ENCODE measurements around the gene IGHMBP2. TPM values are rescaled to one million over a fixed set of nuclear protein-coding genes. Genes with fewer than 3 reads are reported as not detected.

Gene IGHMBP2
- total RNA-seq, 1 donor from 2014 or later = 13.8 TPM

- ATAC-seq = peak; percentile 53
- intact Hi-C loops (cut with DNase I) = no loop called here
- peak; percentile 78 for DNase-seq (ENCODE audit: missing footprints)
Observed at GRCh38 chr11:68954836-68955606, 51.3 kb downstream of the IGHMBP2 start.

DNA sequence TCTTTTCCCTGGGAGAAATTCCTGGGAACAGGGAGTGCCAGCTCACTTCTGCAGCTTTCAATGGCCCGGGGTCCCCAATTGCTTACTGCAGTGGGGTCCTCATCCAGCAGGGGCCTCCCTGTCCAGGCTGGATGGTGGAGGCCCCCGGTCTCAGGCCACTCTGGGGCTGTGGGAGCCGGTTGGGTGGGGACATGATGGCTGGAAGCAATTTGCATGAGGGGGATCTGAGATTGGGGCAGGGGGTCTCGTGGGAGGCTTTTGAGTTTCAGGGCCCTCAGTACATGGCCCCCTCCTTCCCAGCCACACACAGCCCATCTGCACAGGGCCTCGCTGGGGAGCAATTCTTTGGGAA is 51.9 kb downstream of the IGHMBP2 start:
- ATAC-seq (no peak), DNase-seq (ENCODE audit: missing footprints) (peak; percentile 51)
- intact Hi-C loops (cut with DNase I) = no loop called here

GRCh38 chr11:68956142-68956541 is 52.5 kb downstream of the IGHMBP2 start:
- ATAC-seq (no peak), DNase-seq (ENCODE audit: missing footprints) (peak; percentile 40)
- intact Hi-C loops (cut with DNase I) = no loop called here

DNA sequence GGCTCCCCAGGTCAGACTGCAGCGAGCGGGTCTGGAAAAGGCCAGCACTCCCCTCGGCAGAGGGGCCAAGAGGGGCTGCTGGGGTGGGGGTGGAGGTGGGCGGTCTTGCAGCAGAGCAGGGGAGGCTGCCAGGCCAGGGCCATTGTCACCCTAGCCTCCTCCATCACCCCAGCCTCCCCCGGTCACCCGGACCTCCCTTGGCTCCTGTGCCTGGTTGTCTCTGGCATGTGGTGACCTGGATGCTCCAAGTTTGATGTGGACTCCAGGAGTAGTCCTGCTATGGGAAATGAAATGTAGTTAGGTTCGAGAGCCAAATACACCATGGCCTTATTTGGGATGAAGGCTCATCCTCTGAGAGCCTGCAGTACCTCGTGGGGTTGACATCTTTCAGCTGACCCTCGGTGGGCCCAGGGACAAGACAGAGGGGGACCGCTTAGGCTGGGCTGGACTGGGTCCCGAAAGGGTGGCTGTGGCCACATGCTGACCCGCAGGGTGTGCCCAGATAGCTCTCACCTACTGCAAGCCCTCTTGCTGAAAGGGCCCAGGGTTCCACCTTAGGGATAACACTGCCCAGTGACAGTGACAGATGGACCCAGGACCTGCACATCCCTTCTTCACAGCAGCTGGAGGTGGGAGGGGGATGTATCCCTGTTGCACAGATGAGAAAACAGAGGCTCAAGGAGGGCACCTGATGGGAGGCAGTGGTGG is 53.0 kb downstream of the IGHMBP2 start:
- intact Hi-C loops (cut with DNase I) = no loop called here
- no peak for ATAC-seq
- DNase-seq (ENCODE audit: missing footprints) = peak; percentile 37

- no peak for DNase-seq (ENCODE audit: missing footprints)
- ATAC-seq = no peak
- intact Hi-C loops (cut with DNase I) = no loop called here
Observed at GRCh38 chr11:68958211-68958610, 54.5 kb downstream of the IGHMBP2 start.

GRCh38 chr11:68959465-68960293 is 56.0 kb downstream of the IGHMBP2 start:
- DNase-seq (ENCODE audit: missing footprints) (no peak), ATAC-seq (no peak)
- intact Hi-C loops (cut with DNase I) = no loop called here

DNA sequence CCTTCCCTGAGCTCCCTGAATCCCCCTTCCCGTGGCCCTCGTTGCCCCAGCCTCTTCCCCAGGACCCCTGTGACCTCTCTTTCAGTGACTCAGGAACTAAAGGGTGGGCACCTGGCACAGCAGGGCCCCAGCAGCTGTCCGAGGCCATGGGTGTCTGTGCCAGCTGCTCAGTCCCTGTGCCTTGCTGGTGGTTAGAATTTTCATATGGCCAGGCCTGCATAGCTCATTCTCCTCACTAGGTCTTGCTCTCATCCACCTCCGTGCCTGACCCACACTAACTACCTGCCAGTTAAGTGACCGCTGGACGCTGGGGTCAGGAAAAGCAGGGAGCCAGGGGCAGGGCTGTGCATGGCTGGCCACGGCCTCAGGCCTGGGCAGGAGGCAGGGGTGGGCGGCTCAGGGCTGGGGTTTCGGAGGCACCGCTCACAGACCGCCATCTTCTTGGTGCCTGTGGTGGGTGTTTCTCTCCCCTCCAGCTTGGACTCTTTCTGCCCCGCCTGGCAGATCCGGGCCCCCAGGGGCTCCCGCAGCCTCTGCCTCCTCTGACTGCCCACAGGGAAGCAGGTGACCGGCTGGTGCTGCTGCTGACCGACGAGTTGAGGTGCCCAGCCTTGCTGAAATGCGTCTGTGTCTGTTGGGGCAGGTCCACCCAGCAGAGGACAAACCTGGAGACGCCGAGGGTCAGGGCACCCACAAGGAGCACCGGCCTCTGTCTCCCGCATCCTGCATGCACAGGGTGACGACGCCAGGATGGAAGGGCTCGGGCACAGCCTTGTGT is 56.8 kb downstream of the IGHMBP2 start:
- intact Hi-C loops (cut with DNase I) = no loop called here
- DNase-seq (ENCODE audit: missing footprints) (no peak), ATAC-seq (no peak)

DNA sequence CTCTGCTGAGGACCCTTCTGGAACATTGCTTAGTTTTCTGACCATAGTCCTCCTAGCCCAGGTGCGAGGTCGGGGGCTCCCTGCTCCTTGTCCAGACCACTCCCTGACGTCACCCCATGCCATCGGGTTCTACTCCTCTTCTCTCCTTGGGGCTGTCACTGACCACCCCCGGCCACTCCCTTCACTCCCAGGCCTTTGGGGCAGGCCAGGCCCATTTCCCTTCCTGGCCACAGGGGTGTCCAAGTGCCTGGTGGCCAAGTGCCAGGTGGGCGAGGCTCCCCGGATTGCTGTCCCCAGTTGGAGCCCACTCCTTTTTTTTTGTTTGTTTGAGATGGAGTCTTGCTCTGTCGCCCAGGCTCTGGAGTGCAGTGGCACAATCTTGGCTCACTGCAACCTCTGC is 57.6 kb downstream of the IGHMBP2 start:
- ATAC-seq (no peak), DNase-seq (ENCODE audit: missing footprints) (no peak)
- intact Hi-C loops (cut with DNase I) = no loop called here

DNA sequence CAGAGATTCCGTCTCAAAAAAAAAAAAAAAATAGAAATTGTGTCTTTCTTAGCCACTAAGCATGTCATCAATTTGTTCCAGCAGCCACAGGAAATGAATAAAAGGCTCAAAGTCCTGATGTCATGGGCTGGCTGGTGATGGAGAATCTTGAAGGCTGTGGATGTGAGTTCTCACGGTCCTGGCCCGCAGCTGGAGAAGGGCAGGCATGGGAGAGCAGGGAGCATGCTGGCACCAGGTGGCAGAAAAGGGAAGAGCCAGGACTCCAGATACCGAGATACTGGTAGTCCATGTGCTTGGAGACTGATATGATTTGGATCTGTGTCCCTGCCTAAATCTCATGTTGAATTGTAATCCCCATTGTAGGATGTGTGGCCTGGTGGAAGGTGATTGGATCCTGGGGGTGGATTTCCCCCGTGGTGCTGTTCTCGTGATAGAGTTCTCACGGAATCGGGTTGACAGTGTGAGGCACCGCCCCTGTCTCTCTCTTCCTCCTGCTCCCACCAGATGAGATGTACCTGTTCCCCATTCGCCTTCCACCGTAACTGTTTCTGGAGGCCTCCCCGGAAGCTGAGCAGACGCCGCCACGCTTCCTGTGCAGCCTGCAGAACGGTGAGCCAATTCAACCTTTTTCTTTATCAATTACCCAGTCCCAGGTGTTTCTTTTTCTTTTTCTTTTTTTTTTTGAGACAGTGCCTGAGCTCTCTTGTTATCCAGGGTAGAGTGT is 59.0 kb downstream of the IGHMBP2 start:
- DNase-seq (ENCODE audit: missing footprints) (no peak), ATAC-seq (no peak)
- intact Hi-C loops (cut with DNase I) = no loop called here

- intact Hi-C loops (cut with DNase I) = no loop called here
- ATAC-seq = peak; percentile 46
- no peak for DNase-seq (ENCODE audit: missing footprints)
Observed at GRCh38 chr11:68963779-68964178, 60.1 kb downstream of the IGHMBP2 start.

DNA sequence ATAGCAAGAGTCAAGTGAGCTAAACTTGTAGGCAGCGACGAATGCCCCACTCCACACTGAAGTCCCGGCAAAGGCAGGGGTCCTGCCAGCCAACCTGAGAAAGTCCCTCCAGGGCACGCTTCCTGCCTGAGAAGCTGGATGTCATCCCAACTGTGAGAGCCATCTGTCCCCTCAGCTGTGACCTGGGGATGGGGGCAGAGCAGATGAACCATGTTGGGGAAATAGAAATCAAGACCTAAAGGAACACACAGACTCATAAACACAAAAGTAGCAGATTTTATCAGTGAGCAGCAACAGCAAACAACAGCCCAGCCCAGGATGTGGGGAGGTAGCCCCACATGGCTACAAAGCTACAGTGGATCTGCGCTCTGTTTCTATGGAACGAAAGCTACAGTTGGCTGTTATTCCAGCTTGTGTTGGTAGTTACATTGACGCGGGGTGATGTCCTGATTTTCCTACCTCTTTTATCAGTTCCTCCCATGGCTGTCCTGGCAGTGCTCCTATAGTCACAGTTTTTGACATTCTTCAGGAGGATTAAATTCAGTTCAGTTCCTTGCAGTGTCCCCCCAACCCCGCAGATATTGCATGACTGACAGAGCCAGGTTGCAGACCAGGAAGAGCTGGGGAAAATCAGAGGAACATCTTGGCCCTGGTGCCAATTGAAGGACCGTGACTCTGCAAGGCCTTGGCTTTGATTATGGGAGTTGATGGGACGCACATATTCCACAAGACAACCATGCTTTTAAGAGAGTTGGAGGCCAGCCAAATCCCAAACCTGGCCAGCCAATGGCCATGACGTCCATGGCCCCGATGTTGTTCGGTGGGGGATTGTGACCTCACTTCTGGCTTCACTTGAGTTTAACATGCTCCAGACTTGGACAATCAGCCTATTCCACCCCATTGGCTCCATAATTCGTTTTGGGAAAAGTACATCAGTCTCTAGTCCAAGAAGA is 62.5 kb downstream of the IGHMBP2 start:
- DNase-seq (ENCODE audit: missing footprints) = no peak
- intact Hi-C loops (cut with DNase I) = no loop called here

GRCh38 chr11:68966894-68967780 is 63.4 kb downstream of the IGHMBP2 start:
- no peak for DNase-seq (ENCODE audit: missing footprints)
- intact Hi-C loops (cut with DNase I) = no loop called here
- ATAC-seq = no peak

More for the DNA sequence above, 62.5 kb downstream of the IGHMBP2 start:
- peak; percentile 59 for ATAC-seq

DNA sequence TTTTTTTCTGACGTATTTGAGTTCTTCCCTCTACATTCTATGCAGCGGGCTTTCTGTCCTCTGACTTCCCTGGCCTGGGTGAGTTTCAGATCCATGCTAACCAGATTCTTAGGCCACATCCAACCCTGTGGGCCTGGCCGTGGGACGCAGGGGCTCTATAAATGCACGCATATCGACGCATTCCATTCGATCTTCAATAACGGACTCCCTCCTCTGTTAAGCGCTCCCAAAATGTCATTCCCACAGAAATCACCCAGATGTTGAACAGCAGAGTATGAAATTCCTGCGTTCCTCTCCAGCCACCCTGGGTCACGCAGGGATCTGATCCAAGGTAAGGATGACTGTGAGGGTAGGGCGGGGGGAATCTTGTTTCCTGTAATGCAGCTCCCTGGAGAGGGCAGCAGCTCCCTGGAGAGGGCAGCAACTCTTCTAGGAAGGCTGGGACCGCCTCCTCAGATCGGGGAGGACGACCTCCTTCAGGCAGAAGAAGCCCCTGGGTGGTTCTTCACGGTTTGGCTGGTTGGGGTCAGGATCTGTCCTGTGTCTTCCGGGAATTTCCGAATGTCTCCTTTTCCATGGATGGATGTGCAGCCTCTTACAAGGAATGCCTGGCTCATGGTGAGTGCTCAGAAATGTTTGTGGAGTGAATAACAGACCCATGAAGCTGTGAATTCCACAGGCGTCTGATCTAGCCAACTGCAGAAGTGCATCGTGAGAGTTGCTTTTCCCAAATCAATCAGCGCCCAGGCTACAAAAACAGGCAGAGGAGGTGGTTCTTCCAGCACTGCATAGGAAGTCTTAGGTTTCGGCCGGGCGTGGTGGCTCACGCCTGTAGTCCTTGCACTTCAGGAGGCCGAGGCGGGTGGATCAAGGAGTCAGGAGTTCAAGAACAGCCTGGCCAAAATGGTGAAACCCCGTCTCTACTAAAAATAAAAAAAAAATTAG is 64.9 kb downstream of the IGHMBP2 start:
- intact Hi-C loops (cut with DNase I) = no loop called here
- DNase-seq (ENCODE audit: missing footprints) = no peak

GRCh38 chr11:68969386-68969785 is 65.7 kb downstream of the IGHMBP2 start:
- intact Hi-C loops (cut with DNase I) = no loop called here
- DNase-seq (ENCODE audit: missing footprints) = no peak
- ATAC-seq = no peak

More for the DNA sequence above, 64.9 kb downstream of the IGHMBP2 start:
- no peak for ATAC-seq

All from Right ventricle myocardium inferior (tissue), 1 donor.